Thoracic aorta (tissue), 2 donors: ENCODE data around the gene PPP6R3. TPM values are rescaled to one million over a fixed set of nuclear protein-coding genes. Genes with fewer than 3 reads are reported as not detected.
A peak's percentile ranks its signal among the peaks of the same experiment; 100 is the strongest.

Experiments used
- ATAC-seq: fragments of 150-250 bp; one replicate; pipeline ENCODE4 v1.8.0; 2017; ENCODE audit warnings: low read depth; ENCODE audit not compliant: insufficient number of reproducible peaks, low FRiP score
- DNase-seq: peaks from one replicate; pipeline ENCODE4 v3.0.0-alpha.2; 2020; ENCODE audit warnings: low spot score
- H3K27ac ChIP-seq, 2 donors: fragments of 200-600 bp; sonication (generic); 1 replicate in 1 of 2; 2 replicates in 1 of 2; pipeline ENCODE4 v1.5.1; 2016; ENCODE audit warnings: mild to moderate bottlenecking in 2 of 2, moderate library complexity in 2 of 2
- H3K27me3 ChIP-seq: fragments of 200-600 bp; sonication (generic); replicated peaks from 2 replicates; pipeline ENCODE4 v1.6.0; 2016; ENCODE audit warnings: mild to moderate bottlenecking; ENCODE audit not compliant: insufficient read depth
- H3K36me3 ChIP-seq: fragments of 200-600 bp; sonication (generic); one replicate; pipeline ENCODE4 v1.5.1; 2016
- H3K4me1 ChIP-seq, 2 donors: fragments of 200-600 bp; sonication (generic); 1 replicate in 1 of 2; 2 replicates in 1 of 2; pipeline versions ENCODE4 v1.5.1 to v1.6.0; 2016; ENCODE audit warnings: low read depth in 2 of 2, mild to moderate bottlenecking in 1 of 2; ENCODE audit not compliant: control insufficient read depth in 1 of 2
- H3K4me3 ChIP-seq: fragments of 200-600 bp; sonication (generic); 2 replicates; pipeline ENCODE4 v1.5.1; 2016; ENCODE audit warnings: mild to moderate bottlenecking
- H3K9me3 ChIP-seq: fragments of 200-600 bp; sonication (generic); 2 replicates; pipeline ENCODE4 v1.5.1; 2016
- total RNA-seq, 2 donors: library from RNA; depleted of rRNA; stranded (reverse); fragments of >200 nt; gene quantifications; one replicate each; pipeline versions ENCODE4 v1.1.0 to v1.2.3, GENCODE V29; 2016
- TF ChIP-seq, protein P1 (sequence below): fragments of 200-600 bp; sonication (generic); IDR thresholded peaks from one replicate; pipeline ENCODE4 v1.5.1; 2019; ENCODE audit warnings: antibody characterized with exemption

PPP6R3 gene
- total RNA-seq, 2 donors from 2014 or later = 75.4 to 166 TPM

DNA sequence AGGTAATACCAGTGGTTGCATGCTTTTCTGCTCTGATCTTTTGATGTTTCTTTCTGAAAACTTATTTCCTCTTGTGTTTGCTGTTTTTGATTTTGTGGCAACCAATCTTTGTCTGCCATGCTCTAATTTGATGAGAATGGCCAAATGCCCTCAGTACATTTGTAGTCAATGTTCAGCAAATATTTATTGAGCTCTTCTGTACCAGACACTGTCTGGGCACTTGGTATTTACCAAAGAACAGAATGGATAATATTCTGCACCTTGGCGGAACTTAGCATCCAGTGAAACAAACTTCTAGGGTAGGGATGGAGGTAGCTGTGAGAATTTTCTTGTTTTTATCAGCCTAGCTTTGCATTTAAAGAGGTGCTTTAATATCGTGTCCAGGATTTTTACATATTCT is 19.6 kb downstream of the PPP6R3 start:
- DNase-seq = no peak
- ATAC-seq = no peak
- Histone ChIP-seq H3K27me3 (no peaks in the 10 kb centered on the region), H3K4me3 (no peak overlapping the region), H3K27ac (no peak overlapping the region), H3K36me3 (no peaks in the 10 kb centered on the region), H3K9me3 (no peaks in the 10 kb centered on the region), H3K4me1 (peaks cover 34 to 37% of the 10 kb centered on the region in 2 donors)
- TF ChIP-seq, protein P1, sequence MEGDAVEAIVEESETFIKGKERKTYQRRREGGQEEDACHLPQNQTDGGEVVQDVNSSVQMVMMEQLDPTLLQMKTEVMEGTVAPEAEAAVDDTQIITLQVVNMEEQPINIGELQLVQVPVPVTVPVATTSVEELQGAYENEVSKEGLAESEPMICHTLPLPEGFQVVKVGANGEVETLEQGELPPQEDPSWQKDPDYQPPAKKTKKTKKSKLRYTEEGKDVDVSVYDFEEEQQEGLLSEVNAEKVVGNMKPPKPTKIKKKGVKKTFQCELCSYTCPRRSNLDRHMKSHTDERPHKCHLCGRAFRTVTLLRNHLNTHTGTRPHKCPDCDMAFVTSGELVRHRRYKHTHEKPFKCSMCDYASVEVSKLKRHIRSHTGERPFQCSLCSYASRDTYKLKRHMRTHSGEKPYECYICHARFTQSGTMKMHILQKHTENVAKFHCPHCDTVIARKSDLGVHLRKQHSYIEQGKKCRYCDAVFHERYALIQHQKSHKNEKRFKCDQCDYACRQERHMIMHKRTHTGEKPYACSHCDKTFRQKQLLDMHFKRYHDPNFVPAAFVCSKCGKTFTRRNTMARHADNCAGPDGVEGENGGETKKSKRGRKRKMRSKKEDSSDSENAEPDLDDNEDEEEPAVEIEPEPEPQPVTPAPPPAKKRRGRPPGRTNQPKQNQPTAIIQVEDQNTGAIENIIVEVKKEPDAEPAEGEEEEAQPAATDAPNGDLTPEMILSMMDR = no peak

DNA sequence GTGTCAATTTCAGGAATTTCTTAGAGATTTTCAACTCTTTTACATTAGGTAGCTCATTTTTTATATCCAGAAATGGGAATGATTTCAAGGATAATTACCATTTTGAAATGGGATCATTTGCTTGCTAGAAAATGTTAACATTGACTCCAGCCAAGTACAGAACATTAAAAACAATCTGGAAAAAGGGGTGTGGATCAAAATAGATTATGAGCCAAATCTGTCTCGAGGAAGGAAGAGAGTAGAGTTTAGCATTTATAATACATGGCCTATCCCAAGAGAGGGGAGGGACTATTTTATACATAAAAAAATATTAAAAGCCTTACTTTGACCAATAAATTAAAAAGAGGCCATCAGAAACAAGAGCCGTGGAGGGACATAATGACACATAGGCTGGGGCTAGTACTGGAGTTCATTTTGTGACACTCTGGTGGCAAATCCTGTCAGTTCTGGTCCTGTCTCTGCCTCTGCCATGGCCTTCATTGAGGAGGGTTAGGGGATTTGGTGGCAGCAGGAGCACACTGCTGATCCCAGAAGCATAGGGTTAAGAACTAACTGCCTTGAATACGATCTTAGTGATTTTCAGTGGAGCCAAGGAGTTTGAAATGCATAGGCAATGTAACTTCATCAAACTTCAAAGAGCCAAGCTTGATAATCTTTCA is 20.4 kb downstream of the PPP6R3 start:
- H3K9me3 ChIP-seq = no peaks in the 10 kb centered on the region
- DNase-seq (no peak), ATAC-seq (no peak)
- peak overlapping the region; percentile 12 for H3K4me3 ChIP-seq
- peaks cover 34 to 37% of the 10 kb centered on the region in 2 donors for H3K4me1 ChIP-seq
- H3K27ac ChIP-seq = peak overlapping the region in 1 of 2 donors; percentile 8
- H3K27me3 ChIP-seq = no peaks in the 10 kb centered on the region
- no peaks in the 10 kb centered on the region for H3K36me3 ChIP-seq
- TF ChIP-seq, protein P1 = no peak

DNA sequence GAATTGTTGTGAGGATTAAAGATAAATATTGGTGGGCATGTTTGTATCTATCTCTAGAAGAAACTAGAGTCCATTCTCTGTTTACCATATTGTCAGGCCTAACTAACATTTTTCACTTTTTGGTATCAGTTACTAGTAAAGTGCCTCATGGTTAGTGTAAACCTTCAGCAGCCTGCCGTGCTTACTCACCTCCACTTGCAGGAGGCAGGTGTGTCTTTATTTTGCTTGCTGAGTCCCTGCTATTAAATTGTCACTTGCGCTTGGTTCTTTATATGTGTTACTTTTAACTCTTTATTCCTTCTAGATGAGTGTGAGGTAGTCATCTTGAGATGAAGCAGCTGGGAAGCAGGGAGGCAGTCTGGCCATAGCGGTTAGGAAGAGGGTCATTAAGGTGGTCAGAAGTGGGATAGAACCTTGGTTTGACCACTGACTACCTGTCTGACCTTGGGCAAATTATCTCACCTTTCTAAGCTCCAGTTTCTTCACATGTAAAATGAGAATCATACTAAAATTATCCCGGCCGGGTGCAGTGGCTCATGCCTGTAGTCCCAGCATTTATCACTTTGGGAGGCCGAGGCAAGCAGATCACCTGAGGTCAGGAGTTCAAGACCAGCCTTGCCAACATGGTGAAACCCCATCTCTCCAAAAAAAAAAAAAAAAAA is 21.2 kb downstream of the PPP6R3 start:
- ATAC-seq (no peak), DNase-seq (no peak)
- Histone ChIP-seq H3K27me3 (no peaks in the 10 kb centered on the region), H3K4me1 (peaks cover 34 to 37% of the 10 kb centered on the region in 2 donors), H3K27ac (peak overlapping the region in 1 of 2 donors; percentile 8), H3K36me3 (no peaks in the 10 kb centered on the region), H3K9me3 (no peaks in the 10 kb centered on the region), H3K4me3 (no peak overlapping the region)
- TF ChIP-seq, protein P1 = no peak

DNA sequence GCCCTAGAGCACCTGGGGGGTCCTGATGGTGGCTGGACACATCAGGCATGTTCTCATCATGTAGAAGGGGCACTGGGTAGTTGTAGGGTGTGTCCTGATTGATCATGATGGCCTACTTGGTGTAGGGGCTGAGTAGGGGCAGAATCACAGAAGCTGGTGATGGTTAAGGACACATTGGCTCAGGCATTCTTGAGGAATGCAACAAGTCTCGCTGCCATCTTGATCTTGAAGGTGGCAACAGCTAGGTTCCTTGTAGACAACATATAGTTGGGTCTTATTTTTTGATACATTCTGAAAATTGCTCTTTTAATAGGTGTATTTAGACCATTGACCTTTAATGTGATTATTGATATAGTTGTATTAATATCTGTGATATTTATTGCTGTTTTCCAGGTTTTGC is 28.1 kb downstream of the PPP6R3 start:
- no peaks in the 10 kb centered on the region for H3K27me3 ChIP-seq
- ATAC-seq = no peak
- TF ChIP-seq, protein P1 = no peak
- H3K27ac ChIP-seq = no peak overlapping the region
- H3K4me1 ChIP-seq = peaks cover 6 to 36% of the 10 kb centered on the region in 2 donors
- DNase-seq = no peak
- no peak overlapping the region for H3K4me3 ChIP-seq
- H3K36me3 ChIP-seq = no peaks in the 10 kb centered on the region
- no peaks in the 10 kb centered on the region for H3K9me3 ChIP-seq

DNA sequence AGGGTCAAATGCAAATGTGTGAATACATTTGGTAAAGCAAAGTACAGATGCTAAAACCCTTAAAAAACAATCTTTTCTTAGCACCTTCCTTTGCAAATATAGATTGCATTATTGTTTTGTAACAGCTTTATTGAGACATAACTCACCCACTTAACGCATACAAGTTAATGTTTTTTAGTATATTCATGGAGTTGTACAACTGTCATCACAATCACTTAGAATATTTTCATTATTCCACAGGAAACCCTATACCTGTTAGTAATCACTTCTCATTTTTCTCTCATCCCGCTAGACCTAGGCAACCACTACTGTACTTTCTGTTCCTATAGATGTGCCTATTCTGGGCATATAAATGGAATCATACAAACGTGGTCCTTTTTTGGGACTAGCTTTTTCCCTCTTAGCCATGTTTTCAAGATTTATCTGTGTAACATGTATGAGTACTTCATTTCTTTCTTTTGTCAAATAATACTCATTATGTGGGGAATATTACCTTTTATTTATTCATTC is 34.7 kb downstream of the PPP6R3 start:
- Histone ChIP-seq H3K36me3 (no peaks in the 10 kb centered on the region), H3K9me3 (no peaks in the 10 kb centered on the region), H3K4me3 (no peak overlapping the region), H3K27me3 (no peaks in the 10 kb centered on the region), H3K27ac (no peak overlapping the region), H3K4me1 (peaks cover 21 to 55% of the 10 kb centered on the region in 2 donors)
- TF ChIP-seq, protein P1 = no peak
- DNase-seq = no peak
- no peak for ATAC-seq
